Right atrium auricular region (tissue), 2 donors: ENCODE measurements around the gene GAA. TPM values are rescaled to one million over a fixed set of nuclear protein-coding genes. Genes with fewer than 3 reads are reported as not detected.
A peak's percentile ranks its signal among the peaks of the same experiment; 100 is the strongest.

Experiments
- DNase-seq: peaks from one replicate; pipeline ENCODE4 v3.0.0-alpha.2; 2019; ENCODE audit warnings: low spot score
- H3K27ac ChIP-seq, 2 donors: fragments of 200-600 bp; sonication (generic); 1 replicate in 1 of 2; 2 replicates in 1 of 2; pipeline ENCODE4 v1.5.1; 2016 to 2019
- H3K27me3 ChIP-seq, 2 donors: fragments of 200-600 bp; sonication (generic); one replicate each; pipeline versions ENCODE4 v1.5.1 to v1.6.0; 2017 to 2019
- H3K36me3 ChIP-seq: fragments of 200-600 bp; sonication (generic); one replicate; pipeline ENCODE4 v1.5.1; 2016
- H3K4me1 ChIP-seq, 2 donors: fragments of 200-600 bp; sonication (generic); one replicate each; pipeline versions ENCODE4 v1.5.1 to v1.6.0; 2017 to 2019
- H3K4me3 ChIP-seq, 2 donors: fragments of 200-600 bp; sonication (generic); 1 replicate in 1 of 2; 2 replicates in 1 of 2; pipeline ENCODE4 v1.5.1; 2017 to 2019; ENCODE audit warnings: mild to moderate bottlenecking in 1 of 2, moderate library complexity in 1 of 2
- H3K9me3 ChIP-seq, 2 donors: fragments of 200-600 bp; sonication (generic); one replicate each; pipeline ENCODE4 v1.5.1; 2019
- CTCF ChIP-seq, 2 donors: fragments of 200-600 bp; sonication (generic); IDR thresholded peaks; one replicate each; pipeline ENCODE4 v1.5.1; 2019; ENCODE audit warnings: antibody characterized with exemption in 2 of 2
- total RNA-seq, 2 donors: library from RNA; depleted of rRNA; stranded (reverse); fragments of >200 nt; gene quantifications; one replicate each; pipeline ENCODE4 v1.1.0, GENCODE V29; 2016

The GAA gene
- total RNA-seq, 2 donors from 2014 or later: 54.8 to 99.1 TPM

- Histone ChIP-seq H3K4me1 (no peaks in the 10 kb centered on the region), H3K9me3 (no peaks in the 10 kb centered on the region), H3K27me3 (no peaks in the 10 kb centered on the region), H3K4me3 (no peak overlapping the region), H3K36me3 (no peaks in the 10 kb centered on the region), H3K27ac (peak overlapping the region in 1 of 2 donors; percentile 37)
- no peak for DNase-seq
- TF ChIP-seq CTCF (IDR thresholded peaks at IDR 0.05): no peak
Measured at GRCh38 chr17:80092959-80093358, 8.4 kb upstream of the GAA start.

- H3K9me3 ChIP-seq: no peaks in the 10 kb centered on the region
- no peak for DNase-seq
- no peaks in the 10 kb centered on the region for H3K4me1 ChIP-seq
- no peak for TF ChIP-seq CTCF (IDR thresholded peaks at IDR 0.05)
- H3K27ac ChIP-seq: no peak overlapping the region
- no peak overlapping the region for H3K4me3 ChIP-seq
- no peaks in the 10 kb centered on the region for H3K36me3 ChIP-seq
- H3K27me3 ChIP-seq: no peaks in the 10 kb centered on the region
Measured at GRCh38 chr17:80095038-80095843, 6.1 kb upstream of the GAA start.

GRCh38 chr17:80095844-80096475 is 5.4 kb upstream of the GAA start:
- Histone ChIP-seq H3K4me3 (no peak overlapping the region), H3K4me1 (peaks cover 0 to 6% of the 10 kb centered on the region in 2 donors), H3K9me3 (no peaks in the 10 kb centered on the region), H3K27ac (no peak overlapping the region), H3K36me3 (no peaks in the 10 kb centered on the region), H3K27me3 (no peaks in the 10 kb centered on the region)
- TF ChIP-seq CTCF (IDR thresholded peaks at IDR 0.05): no peak
- DNase-seq: no peak

GRCh38 chr17:80096561-80097021 is 4.8 kb upstream of the GAA start:
- Histone ChIP-seq H3K4me3 (no peak overlapping the region), H3K36me3 (no peaks in the 10 kb centered on the region), H3K27ac (no peak overlapping the region), H3K27me3 (no peaks in the 10 kb centered on the region), H3K4me1 (peaks cover 0 to 6% of the 10 kb centered on the region in 2 donors), H3K9me3 (no peaks in the 10 kb centered on the region)
- TF ChIP-seq CTCF (IDR thresholded peaks at IDR 0.05): no peak
- no peak for DNase-seq

- H3K4me3 ChIP-seq: no peak overlapping the region
- H3K4me1 ChIP-seq: peaks cover 0 to 10% of the 10 kb centered on the region in 2 donors
- H3K27me3 ChIP-seq: no peaks in the 10 kb centered on the region
- H3K9me3 ChIP-seq: no peaks in the 10 kb centered on the region
- no peaks in the 10 kb centered on the region for H3K36me3 ChIP-seq
- no peak overlapping the region for H3K27ac ChIP-seq
- TF ChIP-seq CTCF (IDR thresholded peaks at IDR 0.05): no peak
- DNase-seq: no peak
Measured at GRCh38 chr17:80097127-80097621, 4.2 kb upstream of the GAA start.
